H1 (cell line): Measurements from ENCODE around the gene SMAP2. TPM values are rescaled to one million over a fixed set of nuclear protein-coding genes. Genes with fewer than 3 reads are reported as not detected.
A peak's percentile ranks its signal among the peaks of the same experiment; 100 is the strongest.

Experiments
- CTCF ChIA-PET: fragments of 300-600 bp; sonication (Branson Sonifier 250); formaldehyde crosslinking; loops from one replicate; lab custom pipeline; 2021; ENCODE audit not compliant: partially characterized antibody; lab: Charles Lee
- POLR2A ChIA-PET: fragments of 300-600 bp; sonication (Branson Sonifier 250); formaldehyde crosslinking; loops from one replicate; lab custom pipeline; 2021; ENCODE audit warnings: inconsistent platforms; ENCODE audit not compliant: partially characterized antibody; lab: Charles Lee
- DNase-seq, 2 experiments: peaks; one replicate each; pipeline versions ENCODE4 v3.0.0 to v3.0.0-alpha.2; 2010 to 2022; ENCODE audit warnings: low spot score in 2 of 2, low read depth in 1 of 2, mixed read lengths in 1 of 2
- FAIRE-seq: peaks from 2 replicates; lab custom pipeline; 2011; peaks lifted over from hg19 to GRCh38; lab: Jason Lieb, UNC
- H2AFZ ChIP-seq: 2 replicates; pipeline ENCODE4 v1.8.1; 2012; ENCODE audit warnings: low read length, inconsistent platforms
- H2AK5ac ChIP-seq: 2 replicates; pipeline ENCODE4 v1.6.1; 2013; ENCODE audit warnings: low read depth, low read length
- H2BK120ac ChIP-seq: replicated peaks from 2 replicates; pipeline ENCODE3; 2013; ENCODE audit warnings: low read depth, low read length, inconsistent platforms
- H2BK12ac ChIP-seq: 2 replicates; pipeline ENCODE4 v1.6.1; 2013; ENCODE audit warnings: low read depth, low read length
- H2BK15ac ChIP-seq: 2 replicates; pipeline ENCODE4 v1.6.1; 2013; ENCODE audit warnings: low read length
- H2BK20ac ChIP-seq: 2 replicates; pipeline ENCODE4 v1.6.1; 2013; ENCODE audit warnings: low read length
- H2BK5ac ChIP-seq: 2 replicates; pipeline ENCODE4 v1.6.1; 2013; ENCODE audit warnings: low read depth, low read length
- H3K14ac ChIP-seq: 2 replicates; pipeline ENCODE4 v1.6.1; 2013; ENCODE audit warnings: inconsistent platforms; ENCODE audit not compliant: insufficient read length
- H3K18ac ChIP-seq: 2 replicates; pipeline ENCODE4 v1.6.1; 2013; ENCODE audit warnings: low read length; ENCODE audit errors: extremely low read depth
- H3K23ac ChIP-seq: 2 replicates; pipeline ENCODE4 v1.6.1; 2013; ENCODE audit warnings: inconsistent platforms; ENCODE audit not compliant: insufficient read length
- H3K23me2 ChIP-seq: 2 replicates; pipeline ENCODE4 v1.6.1; 2013; ENCODE audit warnings: low read depth, low read length
- H3K27ac ChIP-seq: 2 replicates; pipeline ENCODE4 v1.6.1; 2011; ENCODE audit warnings: low read depth, low read length, inconsistent platforms
- H3K27me3 ChIP-seq, 4 experiments: replicated peaks in 1 of 4; 1 replicate in 1 of 4; 2 replicates in 3 of 4; pipeline versions ENCODE4 v1.6.1 to v1.8.1; 2011 to 2013; ENCODE audit warnings: low read length in 3 of 4, mild to moderate bottlenecking in 3 of 4, inconsistent platforms in 2 of 4, mixed read lengths in 2 of 4, moderate library complexity in 1 of 4; ENCODE audit not compliant: control insufficient read depth in 3 of 4, insufficient read depth in 3 of 4; ENCODE audit errors: extremely low read depth in 1 of 4
- H3K36me3 ChIP-seq, 4 experiments: 2 replicates each; pipeline versions ENCODE4 v1.6.1 to v1.8.1; 2011 to 2013; ENCODE audit warnings: mild to moderate bottlenecking in 4 of 4, low read length in 3 of 4, moderate library complexity in 2 of 4, control low read depth in 1 of 4, inconsistent platforms in 1 of 4; ENCODE audit not compliant: insufficient read depth in 4 of 4, control insufficient read depth in 2 of 4
- H3K4ac ChIP-seq: replicated peaks from 2 replicates; pipeline ENCODE3; 2013; ENCODE audit warnings: low read length, low read depth, mixed read lengths, inconsistent platforms; ENCODE audit not compliant: insufficient read length
- H3K4me1 ChIP-seq, 4 experiments: replicated peaks in 1 of 4; 1 replicate in 1 of 4; 2 replicates in 3 of 4; pipeline versions ENCODE4 v1.6.1 to v1.8.1; 2011 to 2013; ENCODE audit warnings: low read length in 3 of 4, inconsistent platforms in 2 of 4, mixed read lengths in 1 of 4; ENCODE audit not compliant: insufficient read depth in 4 of 4, control insufficient read depth in 3 of 4
- H3K4me2 ChIP-seq, 2 experiments: 2 replicates each; pipeline versions ENCODE4 v1.6.1 to v1.8.1; 2011 to 2013; ENCODE audit warnings: low read depth in 2 of 2, low read length in 2 of 2, control low read depth in 1 of 2, inconsistent platforms in 1 of 2, mild to moderate bottlenecking in 1 of 2; ENCODE audit not compliant: insufficient read depth in 1 of 2
- H3K4me3 ChIP-seq, 4 experiments: fragments of 200-600, 300-600 bp in 1 of 4; sonication (generic), shearing (Covaris generic), sonication (Bioruptor Twin) in 1 of 4; 2 replicates each; pipeline versions ENCODE4 v1.5.1 to v1.8.1; 2011 to 2016; ENCODE audit warnings: low read length in 4 of 4, low read depth in 3 of 4, control low read depth in 2 of 4, inconsistent platforms in 2 of 4, mild to moderate bottlenecking in 2 of 4, mixed read lengths in 1 of 4, moderate library complexity in 1 of 4; ENCODE audit not compliant: insufficient read depth in 2 of 4; ENCODE audit errors: extremely low read depth in 1 of 4
- H3K56ac ChIP-seq: replicated peaks from 2 replicates; pipeline ENCODE3; 2013; ENCODE audit warnings: low read depth, mild to moderate bottlenecking, mixed read lengths, low read length, inconsistent platforms; ENCODE audit not compliant: insufficient read length
- H3K79me1 ChIP-seq: 2 replicates; pipeline ENCODE4 v1.6.1; 2013; ENCODE audit warnings: low read depth, low read length, control low read depth
- H3K79me2 ChIP-seq, 2 experiments: 2 replicates each; pipeline versions ENCODE4 v1.6.1 to v1.8.1; 2012 to 2013; ENCODE audit warnings: low read length in 2 of 2, mild to moderate bottlenecking in 2 of 2, inconsistent platforms in 1 of 2; ENCODE audit not compliant: insufficient read depth in 2 of 2, control insufficient read depth in 1 of 2
- H3K9ac ChIP-seq, 4 experiments: replicated peaks in 1 of 4; 1 replicate in 1 of 4; 2 replicates in 3 of 4; pipeline versions ENCODE4 v1.6.1 to v1.8.1; 2011 to 2013; ENCODE audit warnings: low read depth in 3 of 4, low read length in 3 of 4, control low read depth in 2 of 4, mild to moderate bottlenecking in 2 of 4, moderate library complexity in 2 of 4, inconsistent platforms in 1 of 4; ENCODE audit errors: extremely low read depth in 1 of 4
- H3K9me3 ChIP-seq, 2 experiments: 2 replicates each; pipeline versions ENCODE4 v1.6.1 to v1.8.1; 2012 to 2013; ENCODE audit warnings: mild to moderate bottlenecking in 2 of 2, moderate library complexity in 2 of 2, control low read depth in 1 of 2, inconsistent platforms in 1 of 2, low read depth in 1 of 2, low read length in 1 of 2, mixed read lengths in 1 of 2; ENCODE audit not compliant: insufficient read depth in 2 of 2
- H4K20me1 ChIP-seq, 2 experiments: replicated peaks in 1 of 2; 2 replicates each; pipeline versions ENCODE3 to v1.8.1; 2011 to 2013; ENCODE audit warnings: inconsistent platforms in 2 of 2, low read length in 2 of 2, mild to moderate bottlenecking in 1 of 2; ENCODE audit not compliant: insufficient read depth in 2 of 2, control insufficient read depth in 1 of 2
- H4K5ac ChIP-seq: 2 replicates; pipeline ENCODE4 v1.6.1; 2013; ENCODE audit warnings: low read length, low read depth, mixed read lengths, inconsistent platforms; ENCODE audit not compliant: insufficient read length
- H4K8ac ChIP-seq: 2 replicates; pipeline ENCODE4 v1.8.0; 2013; ENCODE audit warnings: mild to moderate bottlenecking, moderate library complexity, low read length, inconsistent platforms; ENCODE audit not compliant: insufficient read depth; ENCODE audit errors: extremely low read depth
- H4K91ac ChIP-seq: replicated peaks from 2 replicates; pipeline ENCODE3; 2013; ENCODE audit warnings: low read length, mixed read lengths, inconsistent platforms; ENCODE audit not compliant: insufficient read length
- BRCA1 ChIP-seq: IDR thresholded peaks from 2 replicates; pipeline ENCODE4 v1.6.1; 2012; ENCODE audit warnings: low read depth, low read length, improper control_type of control experiment
- JUN ChIP-seq: IDR thresholded peaks from 2 replicates; pipeline ENCODE4 v1.6.1; 2011; ENCODE audit warnings: low read depth, mild to moderate bottlenecking, improper control_type of control experiment, low read length
- WGBS, 2 experiments: shearing (Covaris generic) in 1 of 2; methylation state at CpG; one replicate each; pipeline versions ENCODE4 v1.1.6 to v1.1.7; 2013 to 2015; ENCODE audit warnings: low lambda C conversion rate in 2 of 2, mixed read lengths in 2 of 2, inconsistent platforms in 1 of 2, low coverage in 1 of 2, missing lambda C conversion rate in 1 of 2; ENCODE audit not compliant: insufficient replicate concordance in 2 of 2, insufficient coverage in 1 of 2, insufficient read length in 1 of 2; ENCODE audit errors: extremely low coverage in 1 of 2, missing lambda C conversion rate in 1 of 2; 5-methylcytosine and 5-hydroxymethylcytosine counted together
- polyA plus RNA-seq, 7 experiments: library from polyadenylated mRNA; depleted of rRNA in 3 of 7; stranded (reverse) in 5 of 7; unstranded in 2 of 7; fragments of >200 nt in 5 of 7; fragments of 200-250 nt in 2 of 7; gene quantifications; 1 replicate in 5 of 7; 2 replicates in 1 of 7; 4 replicates in 1 of 7; pipeline versions ENCODE4 v1.2.1 to v1.2.3, GENCODE V29; 2011 to 2013; ENCODE audit warnings: missing spikeins in 2 of 7, mixed read lengths in 2 of 7
- total RNA-seq: library from RNA; stranded (reverse); fragmentation: NEBNext Ultra II Directional; extraction: Animal tissue kit (Norgen Biotek cat#: 25700); gene quantifications from 2 replicates; pipeline ENCODE4 v1.2.1, GENCODE V29; 2021
- TF ChIP-seq, protein P1 (sequence below): IDR thresholded peaks from 2 replicates; pipeline ENCODE4 v1.6.1; 2012; ENCODE audit warnings: inconsistent platforms

The SMAP2 gene
- total and polyA plus RNA-seq, 2 of the 8 experiments (the other 6 are each of a cell fraction or from before 2014, with no cell fraction given): 4.3 to 5.5 TPM

GRCh38 chr1:40425198-40425597 is 51.7 kb downstream of the SMAP2 start:
- H4K91ac ChIP-seq: no peak overlapping the region
- H3K14ac ChIP-seq: no peak overlapping the region
- no peak overlapping the region for H3K4me2 ChIP-seq
- no peaks in the 10 kb centered on the region for H3K36me3 ChIP-seq
- no peak overlapping the region for H2BK20ac ChIP-seq
- ChIA-PET CTCF (interaction anchor here (0.5 to 3.8 kb wide), 5 partner anchors 10 to 242 kb away, joined by 3 to 13 read pairs (median 4); no protein-coding TSS in a partner anchor), POLR2A (interaction anchor here (1.3 kb wide), 1 partner anchor 25 kb away, joined by 5 read pairs; the partner anchor contains the start of gene ZFP69B)
- no peaks in the 10 kb centered on the region for H3K27me3 ChIP-seq
- H4K20me1 ChIP-seq: no peaks in the 10 kb centered on the region
- no peak overlapping the region for H3K56ac ChIP-seq
- peak overlapping the region; percentile 79; the same call in 1 of the 2 replicates for H4K8ac ChIP-seq
- H4K5ac ChIP-seq: no peak overlapping the region
- no peak overlapping the region for H2AFZ ChIP-seq
- no peak overlapping the region for H3K4me3 ChIP-seq
- H3K79me1 ChIP-seq: no peaks in the 10 kb centered on the region
- H2BK12ac ChIP-seq: no peak overlapping the region
- H3K9me3 ChIP-seq: no peaks in the 10 kb centered on the region
- no peak for TF ChIP-seq JUN
- no peak for TF ChIP-seq BRCA1
- TF ChIP-seq, protein P1, sequence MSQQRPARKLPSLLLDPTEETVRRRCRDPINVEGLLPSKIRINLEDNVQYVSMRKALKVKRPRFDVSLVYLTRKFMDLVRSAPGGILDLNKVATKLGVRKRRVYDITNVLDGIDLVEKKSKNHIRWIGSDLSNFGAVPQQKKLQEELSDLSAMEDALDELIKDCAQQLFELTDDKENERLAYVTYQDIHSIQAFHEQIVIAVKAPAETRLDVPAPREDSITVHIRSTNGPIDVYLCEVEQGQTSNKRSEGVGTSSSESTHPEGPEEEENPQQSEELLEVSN: no peak
- H2BK120ac ChIP-seq: no peak overlapping the region
- FAIRE-seq (no peak), DNase-seq (no peak)
- no peak overlapping the region for H2BK5ac ChIP-seq
- H3K79me2 ChIP-seq: no peaks in the 10 kb centered on the region
- H3K9ac ChIP-seq: no peak overlapping the region
- no peak overlapping the region for H3K4ac ChIP-seq
- WGBS, 2 experiments: 86% methylated on average over 4 of the region's 4 CpGs; no CpG with 5 or more reads in 1 of the 2 experiments
- H2AK5ac ChIP-seq: no peak overlapping the region
- H3K23me2 ChIP-seq: no peaks in the 10 kb centered on the region; the same call in 1 of the 2 replicates
- no peak overlapping the region for H3K18ac ChIP-seq
- no peak overlapping the region for H3K27ac ChIP-seq
- no peak overlapping the region for H3K23ac ChIP-seq
- H3K4me1 ChIP-seq: peaks cover 0 to 4% (median 4%) of the 10 kb centered on the region in 4 experiments; a peak in 3 of 7 replicates
- no peak overlapping the region for H2BK15ac ChIP-seq
